Measurements from ENCODE around the gene C14orf132. TPM values are rescaled to one million over a fixed set of nuclear protein-coding genes. Genes with fewer than 3 reads are reported as not detected.

Gene C14orf132
- total and polyA plus RNA-seq, 9 donors = 3.9 to 20.3 (median 7.7) TPM

DNA sequence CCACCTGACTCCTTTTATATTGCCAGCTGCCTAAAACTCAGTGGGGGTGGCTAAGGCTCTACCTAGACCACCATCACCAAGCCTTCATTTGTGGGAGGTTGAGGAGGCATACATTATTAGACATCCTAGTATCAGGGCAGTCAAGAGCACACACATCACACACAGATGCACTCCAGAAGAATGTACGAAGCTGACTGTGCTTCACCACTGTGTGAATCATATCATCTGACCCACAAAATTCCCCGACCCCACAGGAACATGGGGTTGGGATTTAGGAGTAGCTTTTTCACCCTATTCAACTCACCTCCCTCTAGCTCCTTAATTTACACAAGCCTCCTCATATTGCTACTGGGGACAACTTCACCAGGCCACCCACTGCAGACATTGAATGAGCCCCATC is 100.7 kb downstream of the C14orf132 start:
- H3K9me3 ChIP-seq = no peaks in the 10 kb centered on the region
- no peaks in the 10 kb centered on the region for H3K36me3 ChIP-seq
- TF ChIP-seq POLR2A (IDR thresholded peaks at IDR 0.05) (no peak), EP300 (IDR thresholded peaks at IDR 0.05) (no peak)
- TF ChIP-seq, protein P1, sequence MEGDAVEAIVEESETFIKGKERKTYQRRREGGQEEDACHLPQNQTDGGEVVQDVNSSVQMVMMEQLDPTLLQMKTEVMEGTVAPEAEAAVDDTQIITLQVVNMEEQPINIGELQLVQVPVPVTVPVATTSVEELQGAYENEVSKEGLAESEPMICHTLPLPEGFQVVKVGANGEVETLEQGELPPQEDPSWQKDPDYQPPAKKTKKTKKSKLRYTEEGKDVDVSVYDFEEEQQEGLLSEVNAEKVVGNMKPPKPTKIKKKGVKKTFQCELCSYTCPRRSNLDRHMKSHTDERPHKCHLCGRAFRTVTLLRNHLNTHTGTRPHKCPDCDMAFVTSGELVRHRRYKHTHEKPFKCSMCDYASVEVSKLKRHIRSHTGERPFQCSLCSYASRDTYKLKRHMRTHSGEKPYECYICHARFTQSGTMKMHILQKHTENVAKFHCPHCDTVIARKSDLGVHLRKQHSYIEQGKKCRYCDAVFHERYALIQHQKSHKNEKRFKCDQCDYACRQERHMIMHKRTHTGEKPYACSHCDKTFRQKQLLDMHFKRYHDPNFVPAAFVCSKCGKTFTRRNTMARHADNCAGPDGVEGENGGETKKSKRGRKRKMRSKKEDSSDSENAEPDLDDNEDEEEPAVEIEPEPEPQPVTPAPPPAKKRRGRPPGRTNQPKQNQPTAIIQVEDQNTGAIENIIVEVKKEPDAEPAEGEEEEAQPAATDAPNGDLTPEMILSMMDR (IDR thresholded peaks at IDR 0.05) = no peak
- H3K4me3 ChIP-seq = no peak overlapping the region
- no peak overlapping the region for H3K27ac ChIP-seq
- H3K27me3 ChIP-seq = no peaks in the 10 kb centered on the region
- H3K4me1 ChIP-seq (ENCODE audit: insufficient read depth) = no peaks in the 10 kb centered on the region
- 68 to 78% (median 70%) methylated on average over 2 of the region's 2 CpGs for WGBS, 3 donors
- no peak for DNase-seq
- intact Hi-C loops (cut with DNase I) = no loop called here

DNA sequence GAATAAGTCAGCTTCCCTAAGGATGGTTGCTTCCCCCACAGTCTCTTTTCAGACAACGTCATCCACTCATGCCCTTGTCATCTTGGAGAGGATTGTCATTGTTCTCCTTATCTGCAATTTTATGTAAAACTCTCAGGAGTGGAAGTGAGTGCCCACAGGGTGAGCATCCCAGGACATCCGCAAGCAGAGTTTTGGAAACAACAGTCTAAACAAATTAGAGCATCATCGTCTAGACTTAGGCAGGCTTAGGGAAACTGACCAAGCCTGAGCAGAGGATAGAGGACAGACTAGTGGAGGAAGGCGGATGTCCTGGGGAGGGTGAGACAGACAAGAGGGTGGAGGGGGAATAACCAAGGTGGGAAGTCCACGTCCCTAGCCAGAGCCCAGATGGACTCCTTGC is 101.8 kb downstream of the C14orf132 start:
- H3K27ac ChIP-seq = no peak overlapping the region
- TF ChIP-seq EP300 (IDR thresholded peaks at IDR 0.05) = no peak
- TF ChIP-seq, protein P1 (IDR thresholded peaks at IDR 0.05) = no peak
- TF ChIP-seq POLR2A (IDR thresholded peaks at IDR 0.05) = no peak
- no peak for DNase-seq
- H3K4me1 ChIP-seq (ENCODE audit: insufficient read depth) = no peaks in the 10 kb centered on the region
- no peaks in the 10 kb centered on the region for H3K9me3 ChIP-seq
- H3K27me3 ChIP-seq = no peaks in the 10 kb centered on the region
- no peaks in the 10 kb centered on the region for H3K36me3 ChIP-seq
- H3K4me3 ChIP-seq = no peak overlapping the region
- intact Hi-C loops (cut with DNase I) = no loop called here
- WGBS, 3 donors = 67 to 72% (median 67%) methylated on average over 5 of the region's 5 CpGs

Small RNA genes within 50 kb of the gene (small RNA-seq; reads per million reads assigned to genes)
- not detected for gene AL137190.1

Other genes with a start within 250 kb of the C14orf132 start
- 10 to 100 TPM in 1 of 7 donors, 1 to 10 TPM in 1, under 1 TPM in 4, not detected in 1; 0.25 to 10.6 (median 0.74) TPM for gene TUNAR, start 162.5 kb upstream of the C14orf132 start, total RNA-seq
- gene TUNAR, start 162.5 kb upstream of the C14orf132 start, polyA plus RNA-seq = under 1 TPM; 0.06 to 0.37 TPM
- 1 to 10 TPM in 4 of 7 donors, under 1 TPM in 3; 0.83 to 3.2 (median 1.9) TPM for gene BDKRB2, start 165.5 kb downstream of the C14orf132 start, total RNA-seq
- 1 to 10 TPM in 1 of 2 donors, under 1 TPM in 1; 0.40 to 3.3 TPM for gene BDKRB2, start 165.5 kb downstream of the C14orf132 start, polyA plus RNA-seq
- 1 to 10 TPM in 1 of 7 donors, under 1 TPM in 1, not detected in 5; 0.87 to 5.3 TPM for gene BDKRB1, start 216.8 kb downstream of the C14orf132 start, total RNA-seq
- under 1 TPM; 0.30 to 0.63 TPM for gene BDKRB1, start 216.8 kb downstream of the C14orf132 start, polyA plus RNA-seq